ENCODE measurements around the gene SSBP2. TPM values are rescaled to one million over a fixed set of nuclear protein-coding genes. Genes with fewer than 3 reads are reported as not detected.
"Not testable (repeated sequence)": the region's sequence is repeated elsewhere in the genome, so short reads cannot be mapped to it uniquely, and the experiment has no call there.

Gene SSBP2
- total RNA-seq, 3 donors from 2014 or later = 3.5 to 5.0 (median 3.5) TPM

DNA sequence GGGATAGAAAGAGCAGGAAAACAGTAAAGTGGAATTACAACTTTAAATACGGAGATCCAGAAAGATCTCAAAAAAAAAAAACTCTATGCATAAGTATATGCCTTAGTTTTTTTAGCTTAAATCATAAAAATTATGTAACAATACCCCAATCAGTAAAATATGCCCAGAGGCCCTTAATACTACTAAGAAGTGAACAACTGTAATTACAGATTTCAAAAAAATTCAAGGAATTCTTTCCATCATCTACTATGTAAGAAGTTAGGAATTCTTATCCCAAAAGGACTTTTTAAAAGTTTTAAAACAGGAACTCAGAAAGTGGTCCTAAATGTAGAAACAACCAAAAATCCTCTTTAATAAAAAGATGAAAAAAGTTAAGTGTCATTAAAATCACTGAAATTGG, 111.3 kb downstream of the SSBP2 start:
- no peak for DNase-seq
- peaks cover 9% of the 10 kb centered on the region for H3K36me3 Mint-ChIP-seq (ENCODE audit: insufficient read depth)
- peaks cover 2% of the 10 kb centered on the region for H3K4me1 Mint-ChIP-seq (ENCODE audit: low read depth)
- ATAC-seq = no peak
- H3K4me3 Mint-ChIP-seq = no peak overlapping the region
- no peaks in the 10 kb centered on the region for H3K27me3 Mint-ChIP-seq (ENCODE audit: low read depth)
- no peaks in the 10 kb centered on the region for H3K9me3 Mint-ChIP-seq

DNA sequence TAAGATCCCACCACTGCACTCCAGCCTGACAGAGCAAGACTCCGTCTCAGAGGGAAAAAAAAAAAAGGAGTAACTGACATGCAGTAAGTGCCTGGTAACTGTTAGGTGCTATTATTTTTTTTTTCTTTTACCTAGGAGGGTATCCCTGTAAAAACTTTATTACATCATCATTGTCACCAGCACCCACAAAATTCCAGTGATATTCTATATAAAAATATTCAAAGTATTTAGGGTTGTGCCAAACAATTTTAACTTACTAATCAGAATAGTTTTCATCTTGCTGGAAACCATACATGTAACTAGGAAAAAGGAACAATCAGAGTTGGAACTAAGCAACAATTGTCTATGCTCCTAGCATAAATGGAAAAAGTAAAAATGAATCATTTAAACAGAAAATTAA, 112.4 kb downstream of the SSBP2 start:
- Mint-ChIP-seq H3K27me3 (ENCODE audit: low read depth) (no peaks in the 10 kb centered on the region), H3K4me1 (ENCODE audit: low read depth) (peaks cover 2% of the 10 kb centered on the region), H3K36me3 (ENCODE audit: insufficient read depth) (peaks cover 9% of the 10 kb centered on the region), H3K9me3 (no peaks in the 10 kb centered on the region), H3K4me3 (no peak overlapping the region)
- ATAC-seq (no peak), DNase-seq (no peak)

DNA sequence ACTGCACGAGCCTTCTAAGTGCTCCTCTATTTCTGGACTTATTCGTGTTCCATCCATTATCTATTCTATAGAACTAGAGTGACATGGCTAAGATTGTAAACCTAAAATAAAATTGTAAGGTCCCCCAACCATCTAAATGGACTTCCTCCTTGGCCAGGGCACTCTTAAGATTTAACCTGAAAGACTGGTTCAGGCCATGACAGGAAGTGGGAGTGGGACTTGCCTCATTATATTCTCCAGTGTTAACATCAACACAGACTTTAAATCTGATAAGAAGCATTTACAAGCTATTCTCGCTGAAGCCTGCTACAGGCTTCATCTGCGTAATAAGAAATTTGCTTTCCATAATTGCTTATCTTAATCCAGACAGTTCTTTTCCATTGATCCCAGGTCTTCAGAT, 117.0 kb downstream of the SSBP2 start:
- H3K36me3 Mint-ChIP-seq (ENCODE audit: insufficient read depth) = peaks cover 6% of the 10 kb centered on the region
- H3K27me3 Mint-ChIP-seq (ENCODE audit: low read depth) = no peaks in the 10 kb centered on the region
- no peaks in the 10 kb centered on the region for H3K9me3 Mint-ChIP-seq
- no peak for DNase-seq
- no peak overlapping the region for H3K4me3 Mint-ChIP-seq
- no peak for ATAC-seq
- H3K4me1 Mint-ChIP-seq (ENCODE audit: low read depth) = peaks cover 5% of the 10 kb centered on the region

- H3K4me1 Mint-ChIP-seq (ENCODE audit: low read depth) = peaks cover 4% of the 10 kb centered on the region
- no peaks in the 10 kb centered on the region for H3K27me3 Mint-ChIP-seq (ENCODE audit: low read depth)
- peaks cover 6% of the 10 kb centered on the region for H3K36me3 Mint-ChIP-seq (ENCODE audit: insufficient read depth)
- H3K4me3 Mint-ChIP-seq = no peak overlapping the region
- DNase-seq (no peak), ATAC-seq (no peak)
- H3K9me3 Mint-ChIP-seq = no peaks in the 10 kb centered on the region
Observed at GRCh38 chr5:81633471-81633870, 117.4 kb downstream of the SSBP2 start.

- H3K36me3 Mint-ChIP-seq (ENCODE audit: insufficient read depth) = peaks cover 6% of the 10 kb centered on the region
- H3K4me1 Mint-ChIP-seq (ENCODE audit: low read depth) = peaks cover 4% of the 10 kb centered on the region
- DNase-seq = no peak
- no peak overlapping the region for H3K4me3 Mint-ChIP-seq
- H3K9me3 Mint-ChIP-seq = no peaks in the 10 kb centered on the region
- no peaks in the 10 kb centered on the region for H3K27me3 Mint-ChIP-seq (ENCODE audit: low read depth)
- peak in 1 of 2 donors; percentile 30 for ATAC-seq
Observed at GRCh38 chr5:81632679-81633078, 118.2 kb downstream of the SSBP2 start.

DNA sequence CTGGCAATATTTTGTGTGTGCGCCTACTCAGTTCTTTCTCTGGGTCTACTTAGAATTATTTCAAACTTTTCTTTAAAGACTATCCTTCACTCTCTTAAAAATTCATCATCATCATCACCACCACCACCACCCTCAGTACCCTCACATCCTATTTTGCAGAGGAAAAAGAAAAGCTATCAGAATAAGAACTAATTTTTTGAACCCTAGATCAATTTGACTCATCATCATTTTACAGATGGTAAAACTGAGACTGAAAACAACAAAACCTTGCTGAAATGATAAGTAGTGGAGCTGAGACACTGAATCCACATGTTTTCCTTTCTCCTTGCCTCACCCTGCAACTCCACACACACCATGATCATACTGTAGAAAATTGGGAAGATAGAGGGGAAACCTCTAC, 119.3 kb downstream of the SSBP2 start:
- Mint-ChIP-seq H3K4me3 (no peak overlapping the region), H3K27me3 (ENCODE audit: low read depth) (no peaks in the 10 kb centered on the region), H3K36me3 (ENCODE audit: insufficient read depth) (peaks cover 5% of the 10 kb centered on the region), H3K9me3 (no peaks in the 10 kb centered on the region), H3K4me1 (ENCODE audit: low read depth) (peaks cover 4% of the 10 kb centered on the region)
- no peak for ATAC-seq
- DNase-seq = no peak

- no peaks in the 10 kb centered on the region for H3K27me3 Mint-ChIP-seq (ENCODE audit: low read depth)
- ATAC-seq (peak in 1 of 2 donors; percentile 37), DNase-seq (no peak)
- H3K9me3 Mint-ChIP-seq = no peaks in the 10 kb centered on the region
- peaks cover 5% of the 10 kb centered on the region for H3K36me3 Mint-ChIP-seq (ENCODE audit: insufficient read depth)
- H3K4me3 Mint-ChIP-seq = no peak overlapping the region
- H3K4me1 Mint-ChIP-seq (ENCODE audit: low read depth) = peaks cover 4% of the 10 kb centered on the region
Observed at GRCh38 chr5:81631124-81631523, 119.8 kb downstream of the SSBP2 start.

DNA sequence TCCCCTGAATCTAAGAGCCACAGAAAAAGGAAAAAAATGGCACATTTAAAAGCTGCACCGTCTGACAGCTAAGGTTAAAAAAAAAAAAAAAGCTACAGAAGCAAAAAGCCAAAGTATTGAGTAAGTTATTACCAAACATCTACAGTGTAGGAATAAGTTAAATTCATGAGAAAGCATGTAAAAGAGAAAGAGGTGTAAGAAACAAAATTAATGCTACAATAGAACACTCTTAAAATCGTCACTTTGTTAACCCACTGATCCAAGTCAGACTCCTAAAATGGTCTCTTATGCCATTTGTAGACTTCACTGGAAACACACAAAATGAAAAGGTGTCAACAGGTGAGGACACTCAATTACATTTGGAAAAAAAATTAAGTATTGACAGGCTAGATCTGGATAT, 120.2 kb downstream of the SSBP2 start:
- Mint-ChIP-seq H3K4me3 (no peak overlapping the region), H3K4me1 (ENCODE audit: low read depth) (peaks cover 4% of the 10 kb centered on the region), H3K27me3 (ENCODE audit: low read depth) (no peaks in the 10 kb centered on the region), H3K36me3 (ENCODE audit: insufficient read depth) (peaks cover 5% of the 10 kb centered on the region), H3K9me3 (no peaks in the 10 kb centered on the region)
- ATAC-seq (no peak), DNase-seq (no peak)

DNA sequence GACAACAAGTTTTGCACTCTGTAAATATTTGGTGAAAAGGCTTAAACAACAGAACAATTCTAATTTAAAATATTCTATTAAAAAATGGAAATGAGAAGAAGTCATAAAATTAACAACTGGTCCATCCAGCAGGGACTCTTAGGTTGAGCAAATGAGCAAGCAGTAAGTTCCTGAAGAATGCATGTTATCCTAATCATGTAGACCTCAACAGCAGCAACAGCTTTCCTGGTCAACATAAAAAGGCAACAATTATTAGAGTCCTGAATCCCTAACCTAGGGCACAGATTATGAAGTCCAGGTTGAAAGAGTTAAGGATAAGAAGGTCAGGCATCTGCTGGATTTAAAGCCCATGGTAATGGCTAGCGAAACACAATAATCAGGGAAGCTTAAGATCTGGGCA, 120.9 kb downstream of the SSBP2 start:
- peaks cover 4% of the 10 kb centered on the region for H3K4me1 Mint-ChIP-seq (ENCODE audit: low read depth)
- H3K4me3 Mint-ChIP-seq = no peak overlapping the region
- H3K36me3 Mint-ChIP-seq (ENCODE audit: insufficient read depth) = peaks cover 7% of the 10 kb centered on the region
- H3K27me3 Mint-ChIP-seq (ENCODE audit: low read depth) = no peaks in the 10 kb centered on the region
- no peak for ATAC-seq
- no peaks in the 10 kb centered on the region for H3K9me3 Mint-ChIP-seq
- no peak for DNase-seq

- not testable (repeated sequence) for H3K27me3 Mint-ChIP-seq (ENCODE audit: low read depth); DNase-seq; H3K9me3 Mint-ChIP-seq; H3K4me3 Mint-ChIP-seq; H3K36me3 Mint-ChIP-seq (ENCODE audit: insufficient read depth); H3K4me1 Mint-ChIP-seq (ENCODE audit: low read depth)
- peak in 1 of 2 donors; percentile 21 for ATAC-seq
Observed at GRCh38 chr5:81628061-81628460, 122.8 kb downstream of the SSBP2 start.

DNA sequence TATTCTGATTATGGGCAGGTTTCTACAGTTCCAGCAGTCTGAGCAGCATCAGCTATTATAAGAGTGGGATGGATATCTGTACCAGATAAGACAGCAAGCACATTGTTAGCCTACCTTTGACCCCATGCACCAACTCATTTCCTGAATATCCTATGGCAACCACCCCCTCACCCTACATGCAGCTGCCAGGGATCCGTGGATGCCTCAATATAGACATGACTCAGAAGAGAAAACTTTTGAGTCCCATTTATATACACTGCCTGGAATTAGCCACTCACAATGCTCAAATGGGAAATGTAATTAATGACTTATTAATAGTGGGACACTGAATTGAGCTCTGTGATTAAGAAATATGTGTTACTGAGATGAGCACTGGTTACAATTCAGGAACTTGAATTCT, 124.4 kb downstream of the SSBP2 start:
- peaks cover 4% of the 10 kb centered on the region for H3K4me1 Mint-ChIP-seq (ENCODE audit: low read depth)
- H3K36me3 Mint-ChIP-seq (ENCODE audit: insufficient read depth) = peaks cover 9% of the 10 kb centered on the region
- DNase-seq (no peak), ATAC-seq (no peak)
- no peak overlapping the region for H3K4me3 Mint-ChIP-seq
- H3K27me3 Mint-ChIP-seq (ENCODE audit: low read depth) = no peaks in the 10 kb centered on the region
- no peaks in the 10 kb centered on the region for H3K9me3 Mint-ChIP-seq

- Mint-ChIP-seq H3K27me3 (ENCODE audit: low read depth) (no peaks in the 10 kb centered on the region), H3K9me3 (peaks cover 9% of the 10 kb centered on the region), H3K4me3 (no peak overlapping the region), H3K36me3 (ENCODE audit: insufficient read depth) (peaks cover 31% of the 10 kb centered on the region), H3K4me1 (ENCODE audit: low read depth) (peaks cover 5% of the 10 kb centered on the region)
- ATAC-seq (no peak), DNase-seq (no peak)
Observed at GRCh38 chr5:81609810-81610375, 141.0 kb downstream of the SSBP2 start.

- Mint-ChIP-seq H3K4me3 (no peak overlapping the region), H3K27me3 (ENCODE audit: low read depth) (no peaks in the 10 kb centered on the region), H3K36me3 (ENCODE audit: insufficient read depth) (peaks cover 26% of the 10 kb centered on the region), H3K4me1 (ENCODE audit: low read depth) (peaks cover 11% of the 10 kb centered on the region), H3K9me3 (peaks cover 9% of the 10 kb centered on the region)
- DNase-seq (no peak), ATAC-seq (no peak)
Observed at GRCh38 chr5:81608976-81609375, 141.9 kb downstream of the SSBP2 start.

DNA sequence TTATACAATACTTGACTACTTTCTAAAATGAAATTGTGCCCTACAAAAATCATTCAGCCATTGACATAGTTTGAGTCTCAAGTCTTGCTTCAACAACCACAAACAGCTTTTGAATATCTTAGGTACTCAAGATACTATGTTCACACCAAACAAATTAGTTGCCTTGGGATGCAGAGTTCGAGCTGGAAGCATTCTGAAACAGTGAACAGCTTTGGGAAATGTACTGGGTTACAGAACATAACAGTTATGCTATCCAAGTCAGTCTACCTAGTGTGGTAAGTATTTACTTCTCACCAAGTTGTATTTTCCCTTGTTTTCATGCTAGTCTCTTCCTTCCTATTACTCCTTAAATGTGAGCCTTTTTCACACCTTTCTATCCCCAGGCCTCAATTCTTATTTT, 143.2 kb downstream of the SSBP2 start:
- Mint-ChIP-seq H3K4me1 (ENCODE audit: low read depth) (peaks cover 11% of the 10 kb centered on the region), H3K36me3 (ENCODE audit: insufficient read depth) (peaks cover 23% of the 10 kb centered on the region), H3K27me3 (ENCODE audit: low read depth) (no peaks in the 10 kb centered on the region), H3K4me3 (no peak overlapping the region), H3K9me3 (peaks cover 9% of the 10 kb centered on the region)
- DNase-seq = no peak
- no peak for ATAC-seq

DNA sequence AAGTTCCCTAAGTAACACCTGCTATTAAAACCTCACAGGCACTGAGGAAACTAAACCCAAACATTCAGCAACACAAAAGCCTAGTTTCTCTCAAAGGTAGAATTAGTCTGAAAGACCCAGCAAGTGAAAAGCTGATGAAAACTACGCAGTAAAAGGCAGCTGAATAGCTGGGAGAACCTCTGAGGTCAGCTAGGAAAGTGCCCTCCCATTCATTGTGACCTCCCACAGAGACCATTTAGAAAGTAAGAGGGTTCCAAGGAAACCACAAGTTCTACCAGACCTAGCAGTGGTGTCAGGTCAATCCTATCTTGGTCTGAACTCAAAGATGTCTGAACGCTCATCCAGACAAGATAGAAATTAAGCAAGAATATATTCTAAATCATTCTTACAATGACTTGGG, 144.7 kb downstream of the SSBP2 start:
- DNase-seq = no peak
- peaks cover 9% of the 10 kb centered on the region for H3K9me3 Mint-ChIP-seq
- no peaks in the 10 kb centered on the region for H3K27me3 Mint-ChIP-seq (ENCODE audit: low read depth)
- peaks cover 11% of the 10 kb centered on the region for H3K4me1 Mint-ChIP-seq (ENCODE audit: low read depth)
- peaks cover 30% of the 10 kb centered on the region for H3K36me3 Mint-ChIP-seq (ENCODE audit: insufficient read depth)
- H3K4me3 Mint-ChIP-seq = no peak overlapping the region
- no peak for ATAC-seq

DNA sequence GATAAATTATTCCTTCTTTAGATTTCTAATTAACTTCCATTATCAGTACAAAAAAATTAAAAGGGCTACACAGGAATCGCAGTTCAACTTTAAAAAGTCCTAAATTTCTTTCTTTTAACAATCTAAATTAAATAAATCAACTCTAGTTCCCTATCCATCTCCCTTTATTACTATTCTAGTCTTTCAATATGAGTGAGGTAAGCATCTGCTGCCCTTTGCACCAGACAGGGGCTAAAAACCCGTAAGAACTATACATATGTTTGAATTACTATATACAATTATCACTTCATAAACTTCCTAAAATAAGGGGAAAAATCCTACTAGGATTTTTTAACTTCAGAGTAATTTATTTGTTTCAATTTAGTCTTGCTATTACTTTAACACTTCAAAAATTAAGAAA, 145.6 kb downstream of the SSBP2 start:
- Mint-ChIP-seq H3K27me3 (ENCODE audit: low read depth) (no peaks in the 10 kb centered on the region), H3K4me1 (ENCODE audit: low read depth) (peaks cover 11% of the 10 kb centered on the region), H3K4me3 (no peak overlapping the region), H3K9me3 (peaks cover 6% of the 10 kb centered on the region), H3K36me3 (ENCODE audit: insufficient read depth) (peaks cover 30% of the 10 kb centered on the region)
- ATAC-seq (no peak), DNase-seq (no peak)

Data from activated T-cell treated with anti-CD3 and anti-CD28 coated beads, Interleukin-2, amount 50 U/mL, for 4 hours (primary cell).